Non-pigmented ciliary epithelial cell (primary cell): ENCODE results near the gene ASPSCR1.

Experiments
- DNase-seq: peaks from one replicate; pipeline ENCODE4 v3.0.0-alpha.2; 2010; ENCODE audit warnings: low read depth

Gene ASPSCR1

GRCh38 chr17:81999976-82000802, 22.8 kb downstream of the ASPSCR1 start:
- DNase-seq = no peak

- no peak for DNase-seq
Measured at GRCh38 chr17:82000803-82001570, 23.6 kb downstream of the ASPSCR1 start.

DNA sequence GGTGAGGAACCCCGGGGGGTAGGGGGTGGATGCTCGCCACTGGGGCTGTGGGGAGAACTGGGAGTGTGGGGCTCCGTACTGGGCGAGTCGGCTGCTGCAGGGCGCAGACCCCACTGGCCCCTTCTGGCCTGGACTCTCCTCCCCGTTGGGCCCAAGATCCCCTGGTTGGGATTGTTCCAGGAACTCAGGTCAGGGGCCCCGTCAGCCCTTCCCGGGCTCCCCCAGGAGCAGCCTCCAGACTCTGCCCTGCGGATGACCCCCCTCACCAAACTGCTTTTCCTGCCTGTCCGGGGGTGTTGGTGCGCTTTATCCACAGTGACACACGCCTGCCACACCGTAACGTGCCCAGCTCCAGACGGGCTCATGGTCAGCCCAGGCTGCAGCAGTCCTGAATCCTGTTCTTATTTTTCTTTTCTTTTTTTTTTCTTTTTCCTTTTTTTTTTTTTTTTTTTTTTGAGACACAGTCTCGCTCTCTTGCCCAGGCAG, 24.2 kb downstream of the ASPSCR1 start:
- no peak for DNase-seq

DNA sequence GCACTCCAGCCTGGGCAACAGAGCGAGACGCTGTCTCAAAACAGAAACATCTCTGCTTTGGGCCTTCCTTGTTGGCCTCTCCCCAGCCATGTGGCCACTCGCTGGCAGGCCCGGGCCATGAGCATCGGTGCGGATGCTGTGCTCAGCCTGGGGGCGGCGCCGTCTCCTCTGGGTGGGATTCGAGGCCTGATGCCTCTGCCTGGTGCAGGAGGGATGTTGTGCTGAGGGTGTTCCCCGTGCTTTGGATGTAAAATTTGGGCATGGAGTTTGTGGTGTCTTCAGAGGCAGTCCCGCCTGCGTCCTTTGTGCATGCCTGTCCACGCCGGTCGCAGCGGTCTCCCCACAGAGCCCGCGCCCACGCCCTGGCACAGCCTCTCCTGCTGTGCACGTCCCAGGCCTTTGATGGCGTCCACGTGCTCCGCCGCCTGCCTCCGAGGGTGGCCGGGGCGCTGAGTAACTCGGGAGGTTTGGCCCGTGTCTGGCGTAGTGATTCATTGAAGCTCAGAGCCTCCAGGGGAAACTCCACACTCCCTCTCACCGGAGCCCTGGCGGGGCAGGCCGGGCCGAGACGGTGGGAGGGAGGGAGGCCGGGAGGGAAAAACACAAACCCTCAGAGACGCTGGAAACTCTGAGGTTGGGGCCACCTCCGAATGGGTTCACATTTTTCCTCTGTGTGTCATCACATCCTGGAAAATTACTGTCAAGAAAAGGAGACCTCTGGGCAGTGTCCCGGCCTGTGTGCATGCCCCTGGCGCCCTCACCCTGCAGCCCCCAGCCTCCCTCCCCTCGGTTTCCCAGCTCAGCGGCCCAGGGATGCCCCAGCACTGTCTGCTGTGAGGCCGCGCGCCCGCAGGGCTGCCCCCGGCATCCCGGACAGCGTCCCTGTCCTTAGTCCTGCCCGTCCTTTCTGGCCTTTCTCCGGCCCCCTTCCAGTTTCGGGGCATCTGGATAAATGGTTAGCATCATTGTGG, 26.3 kb downstream of the ASPSCR1 start:
- peak; percentile 67 for DNase-seq

GRCh38 chr17:82004517-82005455, 27.4 kb downstream of the ASPSCR1 start:
- no peak for DNase-seq

DNA sequence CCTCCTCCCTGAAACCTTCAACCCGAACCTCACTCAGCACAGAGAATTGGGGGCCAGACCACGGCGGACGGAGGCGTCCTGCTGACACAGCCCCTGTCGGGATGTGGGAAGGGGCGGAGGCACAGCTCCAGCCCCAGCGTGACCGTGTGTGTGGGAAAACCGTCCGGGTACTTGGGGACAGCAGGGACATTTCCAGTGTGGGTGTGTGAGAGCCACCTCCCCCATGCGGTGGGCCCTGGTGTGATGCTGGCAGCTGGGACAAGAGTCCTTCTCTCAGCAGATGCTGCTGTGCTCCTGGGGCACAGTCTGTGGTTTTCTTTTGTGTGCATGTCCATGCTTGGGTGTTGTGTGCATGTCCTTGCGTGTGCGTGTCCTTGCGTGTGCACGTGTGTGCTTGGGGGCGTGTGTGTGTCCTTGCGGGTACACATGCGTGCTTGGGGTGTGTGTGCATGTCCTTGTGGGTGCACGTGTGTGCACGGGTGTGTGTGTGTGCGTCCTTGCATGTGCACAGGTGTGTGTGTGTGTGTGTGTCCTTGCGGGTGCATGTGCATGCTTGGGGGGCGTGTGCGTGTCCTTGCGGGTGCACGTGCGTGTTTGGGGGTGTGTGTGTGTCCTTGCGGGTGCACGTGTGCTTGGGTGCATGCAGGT, 28.4 kb downstream of the ASPSCR1 start:
- no peak for DNase-seq

DNA sequence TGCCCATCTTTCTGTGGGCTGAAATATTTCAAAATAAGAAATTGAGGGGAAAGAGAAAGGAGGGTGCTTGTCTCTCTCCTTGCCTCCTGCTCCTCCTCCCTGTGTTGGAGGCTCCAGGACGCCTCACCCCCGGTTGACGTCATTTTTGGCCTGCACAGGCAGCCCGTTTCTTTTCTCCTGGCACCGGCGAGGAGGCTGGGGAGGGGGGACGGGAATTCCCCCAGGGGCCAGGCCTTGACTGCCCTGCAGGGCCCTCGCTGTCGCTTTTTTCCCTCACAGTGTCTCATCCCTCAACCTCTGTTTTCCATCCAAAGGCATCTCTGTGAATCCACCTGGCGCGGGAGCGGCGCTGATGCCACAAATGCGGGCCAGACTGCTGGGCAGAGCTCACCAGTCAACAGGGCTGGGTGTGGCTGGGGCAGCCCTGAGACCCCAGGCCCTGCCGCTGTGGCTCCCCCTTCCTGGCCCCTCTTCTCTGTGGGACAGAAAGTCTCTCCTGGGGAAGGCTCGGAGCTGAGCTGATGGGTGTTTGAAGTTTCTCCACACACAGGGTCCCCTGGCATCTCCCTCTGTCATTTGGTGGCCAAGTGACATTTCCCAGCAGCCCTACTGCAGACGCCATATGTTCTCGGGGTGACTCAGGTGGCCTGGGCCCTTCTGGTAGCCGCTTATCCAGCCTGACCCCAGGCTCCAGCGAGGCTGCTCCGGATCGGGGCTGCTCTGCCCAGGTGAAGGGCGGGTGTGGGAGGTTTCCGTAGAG, 29.2 kb downstream of the ASPSCR1 start:
- DNase-seq = no peak

GRCh38 chr17:82007228-82007494, 29.7 kb downstream of the ASPSCR1 start:
- no peak for DNase-seq

GRCh38 chr17:82007495-82008257, 30.2 kb downstream of the ASPSCR1 start:
- DNase-seq = no peak

DNA sequence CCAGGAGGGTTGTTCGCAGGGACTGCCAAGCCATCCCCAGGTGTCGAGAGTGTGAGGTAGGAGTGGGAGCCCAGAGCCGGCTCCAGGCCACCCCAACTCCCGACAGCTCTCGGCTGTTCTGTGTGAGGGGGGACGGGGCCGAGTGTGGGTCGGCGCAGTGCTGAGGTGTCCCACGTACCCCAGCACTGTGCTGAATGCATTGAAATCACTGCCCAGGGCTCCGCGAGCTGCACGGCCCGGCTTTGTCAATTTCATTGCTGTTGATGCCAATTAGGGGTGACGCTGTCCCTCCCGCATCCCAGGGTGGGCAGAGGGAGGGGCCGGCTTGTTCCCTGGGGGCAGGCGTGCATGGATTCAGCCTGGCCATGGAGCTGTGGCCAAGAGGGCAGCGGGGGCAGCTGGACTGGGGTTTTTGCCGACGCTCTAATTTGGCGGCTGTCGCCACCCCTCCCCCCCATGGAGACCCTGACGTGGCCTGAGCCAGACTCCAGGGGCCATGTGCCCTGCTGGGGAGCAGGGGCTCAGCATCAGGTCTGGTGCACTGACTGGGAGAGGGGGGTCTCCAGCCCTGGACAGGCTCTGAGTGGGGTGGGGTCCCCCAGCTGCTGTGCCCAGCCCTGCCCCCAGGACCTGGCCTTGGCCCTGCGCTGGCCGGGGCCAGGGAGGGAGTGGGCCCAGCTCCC, 31.0 kb downstream of the ASPSCR1 start:
- DNase-seq = no peak

GRCh38 chr17:82008941-82009405, 31.5 kb downstream of the ASPSCR1 start:
- no peak for DNase-seq

GRCh38 chr17:82009413-82009812, 32.0 kb downstream of the ASPSCR1 start:
- no peak for DNase-seq

DNA sequence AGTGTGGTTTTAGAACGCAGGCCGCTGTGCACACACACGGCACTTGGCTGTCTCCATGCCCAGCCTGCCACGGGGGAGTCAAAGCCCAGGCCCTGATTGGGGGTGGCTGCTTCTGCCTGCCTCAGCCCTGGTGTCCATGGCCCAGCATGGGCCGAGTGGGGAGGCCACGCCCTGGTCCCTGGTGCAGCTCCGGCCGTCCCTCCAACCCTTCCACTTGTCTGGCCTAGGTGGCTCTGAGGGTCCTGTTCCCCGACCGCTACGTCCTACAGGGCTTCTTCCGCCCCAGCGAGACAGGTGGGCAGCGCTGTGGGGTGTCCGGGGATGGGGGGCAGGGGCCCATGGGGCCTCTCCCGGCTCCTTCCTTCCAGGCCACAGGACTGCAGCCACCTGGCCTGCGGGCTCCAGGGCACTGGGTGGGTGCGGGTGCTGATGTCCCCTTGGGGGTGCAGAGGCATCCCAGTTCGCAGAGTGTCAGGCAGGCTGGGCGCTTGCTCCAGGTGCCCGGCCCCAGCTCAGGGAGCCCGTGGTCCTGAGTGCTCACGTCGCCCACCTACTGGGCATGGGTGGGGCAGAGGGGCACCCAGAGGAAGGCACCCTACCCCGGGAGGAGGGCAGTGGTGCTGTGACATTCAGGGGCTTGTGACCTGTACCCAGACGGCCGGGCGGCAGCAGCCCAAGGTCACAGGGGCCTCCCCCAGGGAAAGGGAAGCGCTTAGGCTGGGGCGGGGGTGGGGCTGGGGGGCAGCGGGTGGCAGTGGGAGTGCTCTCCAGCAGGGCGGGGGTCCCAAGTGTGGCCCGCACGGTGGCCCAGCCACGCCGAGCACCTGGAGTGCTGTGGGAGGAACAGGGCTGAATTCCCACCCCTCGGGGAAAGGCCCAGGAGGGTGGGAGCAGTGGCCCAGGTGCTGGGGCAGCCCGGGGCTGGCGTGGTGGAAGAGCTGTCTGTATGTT, 33.4 kb downstream of the ASPSCR1 start:
- DNase-seq = no peak

DNA sequence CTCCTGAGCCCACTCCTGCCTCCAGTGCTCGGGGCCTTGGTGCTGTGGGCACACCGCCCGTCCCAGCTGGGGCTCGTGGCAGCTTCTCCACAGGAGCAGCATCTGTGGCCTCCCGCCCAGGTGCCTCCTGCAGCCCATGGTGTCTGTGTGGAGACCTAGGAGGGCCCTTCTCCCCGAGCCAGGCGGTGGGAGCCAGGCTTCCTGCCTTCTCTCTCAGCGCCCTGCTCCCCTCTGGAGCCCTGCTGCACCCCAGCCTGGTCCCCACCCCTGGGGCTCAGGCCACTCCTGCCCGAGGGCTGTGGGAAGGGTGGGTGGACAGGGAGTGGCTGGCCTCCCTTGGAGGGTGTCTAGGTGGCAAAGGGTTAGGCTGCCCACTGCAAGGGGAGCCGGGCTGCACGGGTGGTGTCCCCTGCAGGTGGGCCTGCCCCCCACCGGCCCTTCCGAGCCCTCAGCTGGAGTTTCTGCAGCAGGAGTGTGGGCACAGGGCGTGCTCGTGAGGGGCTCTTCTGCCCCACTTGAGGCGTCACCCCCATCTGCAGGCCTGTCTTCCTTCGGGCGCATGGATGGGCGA, 34.3 kb downstream of the ASPSCR1 start:
- no peak for DNase-seq

DNA sequence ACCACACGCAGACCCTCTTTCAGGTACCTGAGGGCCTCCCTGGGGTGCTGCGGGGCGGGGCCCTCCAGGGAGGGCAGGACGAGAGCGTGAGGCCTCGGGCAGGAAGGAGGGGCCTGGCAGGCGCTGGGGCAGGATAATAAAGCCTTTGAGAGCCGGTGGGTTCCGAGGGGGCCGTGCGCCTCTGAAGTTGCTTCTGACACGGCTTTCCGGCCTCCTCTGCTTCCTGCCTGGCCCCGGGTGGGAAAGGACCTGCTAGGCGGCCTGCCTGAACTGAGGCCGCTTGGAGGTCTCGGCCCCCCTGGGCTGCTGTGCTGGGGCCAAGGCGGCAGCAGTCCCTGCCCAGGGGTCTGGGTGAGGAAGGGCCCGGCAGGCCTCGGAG, 34.8 kb downstream of the ASPSCR1 start:
- no peak for DNase-seq

DNA sequence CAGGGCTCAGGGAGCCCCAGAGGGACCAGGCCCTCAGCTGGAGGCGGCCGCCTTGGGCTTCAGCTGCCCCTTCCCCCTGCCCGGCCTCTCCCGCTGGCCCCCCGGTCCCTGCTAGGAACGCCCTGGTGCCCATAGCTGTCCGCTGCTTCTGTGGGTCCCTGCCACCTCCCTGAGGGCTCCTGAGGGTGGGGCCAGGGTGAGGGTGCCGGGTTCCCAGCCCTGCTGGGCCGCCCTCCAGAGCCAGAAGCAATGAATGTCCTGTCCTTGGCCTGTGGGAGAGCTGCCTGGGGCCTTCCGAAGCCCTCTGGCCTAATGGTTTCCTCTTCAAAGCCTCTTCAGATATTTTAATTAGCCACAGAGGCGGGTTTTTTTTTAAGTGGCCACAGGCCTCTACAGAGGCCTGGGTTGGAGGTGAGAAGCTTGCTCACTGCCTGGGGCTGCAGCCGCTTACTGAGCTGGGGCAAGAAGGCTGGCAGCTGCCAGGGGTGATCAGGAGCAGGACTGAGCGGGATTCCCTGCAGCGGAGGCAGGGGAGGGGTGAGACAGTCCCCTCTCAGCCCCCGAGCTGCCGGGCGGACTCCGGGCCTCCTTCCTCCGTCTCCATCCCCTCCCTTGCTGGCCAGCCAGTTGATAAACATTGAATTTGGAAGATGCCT, 35.3 kb downstream of the ASPSCR1 start:
- no peak for DNase-seq
